ENCODE results near the gene AMZ1.
"Not testable (repeated sequence)": the region's sequence is repeated elsewhere in the genome, so short reads cannot be mapped to it uniquely, and the experiment has no call there.

GRCh38 chr7:2737005-2737743 is 49.2 kb downstream of the AMZ1 start:
- not testable (repeated sequence) for TF ChIP-seq CTCF (IDR thresholded peaks at IDR 0.05 in 8 of 11, conservative IDR thresholded peaks at IDR 0.05 in 3 of 11); POLR2A (IDR thresholded peaks at IDR 0.05); POLR2AphosphoS5 (IDR thresholded peaks at IDR 0.05)

Measured in spleen (tissue), 7 donors.